ENCODE measurements around the gene STIL.
"Not testable (repeated sequence)": the region's sequence is repeated elsewhere in the genome, so short reads cannot be mapped to it uniquely, and the experiment has no call there.

Gene STIL

DNA sequence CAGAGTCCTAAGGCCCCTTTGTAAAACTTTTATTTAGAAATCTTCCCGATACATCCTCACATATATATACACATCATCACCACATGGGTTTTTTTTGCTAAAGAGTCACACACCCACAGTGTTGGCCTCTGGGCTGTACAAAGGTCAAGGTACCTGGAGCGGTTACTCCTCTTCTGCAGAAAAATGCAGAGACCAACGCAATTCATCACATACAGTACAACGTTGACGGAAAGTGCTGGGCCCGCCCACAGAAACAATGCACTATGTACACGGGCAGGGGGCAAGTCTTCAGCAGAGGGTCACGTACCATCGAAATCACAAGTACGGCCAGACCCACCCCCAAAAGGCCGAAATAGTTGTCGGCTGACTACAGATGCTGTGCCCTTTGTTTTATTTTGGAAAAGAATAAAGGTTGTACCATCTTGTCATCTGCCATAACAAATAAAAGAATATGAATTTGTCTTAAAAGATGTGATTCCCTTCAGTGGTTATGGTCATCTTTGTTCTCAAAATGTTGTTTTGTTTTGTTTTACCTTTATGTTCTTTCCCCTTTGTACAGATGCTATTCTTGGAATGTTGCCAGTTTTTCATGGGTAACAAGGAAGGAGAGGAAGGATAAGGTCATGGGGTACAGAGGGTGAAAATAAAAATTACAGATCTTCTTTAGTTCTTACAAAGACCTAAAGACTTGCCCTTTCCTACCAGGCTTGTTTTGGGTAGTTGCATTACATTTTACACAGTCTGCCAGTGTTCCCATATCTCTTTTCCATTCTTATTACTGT is 97.5 kb downstream of the STIL start:
- FAIRE-seq = no peak

DNA sequence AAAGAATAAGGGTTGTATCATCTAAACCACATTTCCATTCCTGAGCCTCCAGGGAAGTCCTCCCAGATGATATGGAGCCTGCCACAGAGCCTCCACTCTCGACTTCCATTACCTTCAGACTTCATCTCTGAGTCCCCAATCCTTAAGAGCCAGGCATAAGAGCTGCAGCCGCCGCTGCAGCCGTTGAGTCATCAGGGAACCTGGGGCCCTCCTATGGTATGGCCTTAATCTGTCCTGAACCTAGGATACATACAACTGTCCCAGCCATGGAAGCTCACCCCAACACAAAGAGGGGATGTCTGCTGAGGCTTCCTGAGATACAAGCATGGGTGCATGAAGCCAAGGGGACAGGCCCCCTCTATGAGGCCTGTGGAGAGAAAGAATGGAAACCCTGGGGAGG is 98.2 kb downstream of the STIL start:
- FAIRE-seq = no peak

DNA sequence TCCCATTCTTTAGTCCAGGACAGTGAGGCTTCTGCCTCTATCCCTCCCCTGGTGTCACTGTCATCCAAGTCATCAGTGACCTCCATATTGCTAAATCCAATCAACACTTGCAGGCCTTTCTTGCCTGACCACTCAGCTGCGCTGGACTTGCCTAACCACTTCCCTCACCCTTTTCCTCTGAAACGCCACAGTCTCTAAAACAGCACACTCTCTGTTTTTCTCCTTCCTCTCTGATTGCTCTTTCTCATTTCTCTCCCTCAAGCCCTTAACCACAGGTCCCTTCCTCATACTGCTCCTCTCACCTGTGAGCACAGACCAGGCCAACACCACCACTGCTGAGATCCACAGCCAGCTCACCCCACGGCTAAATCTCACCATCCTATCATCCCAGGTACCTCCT is 99.4 kb downstream of the STIL start:
- no peak for FAIRE-seq

DNA sequence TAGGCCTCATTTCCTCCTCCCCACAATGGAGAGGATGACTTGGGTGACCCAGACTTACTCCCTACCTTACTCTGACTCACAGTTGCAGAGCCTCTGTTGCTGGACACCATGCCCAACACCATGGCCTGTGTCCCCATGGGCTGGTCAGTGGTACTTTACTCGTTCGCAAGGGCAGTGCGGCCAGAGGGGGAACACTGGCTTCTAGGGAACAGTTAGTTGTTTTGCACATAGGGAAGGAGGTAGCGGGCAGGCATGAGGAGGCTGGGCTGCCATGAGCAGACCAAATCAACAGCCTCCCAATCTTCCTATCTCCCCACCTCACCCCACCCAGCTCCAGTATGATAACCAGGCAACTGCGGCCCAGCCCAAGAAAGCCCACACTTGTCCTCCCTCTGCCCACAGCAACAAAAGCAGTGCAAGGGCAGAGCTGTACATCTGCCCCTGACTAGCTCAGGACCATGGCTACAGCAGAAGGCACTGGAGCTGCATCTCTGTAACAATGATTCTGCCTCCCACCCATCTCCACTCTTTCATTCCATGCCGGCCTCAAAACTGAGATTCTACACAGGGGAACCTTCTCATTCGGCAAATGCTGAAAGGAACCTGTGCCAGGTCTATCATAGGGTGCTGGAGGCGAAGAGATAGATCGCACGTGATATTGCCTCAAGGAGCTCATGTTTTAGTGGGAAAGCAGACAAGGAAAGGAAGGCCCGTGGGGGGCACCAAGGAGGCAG is 100.5 kb downstream of the STIL start:
- no peak for FAIRE-seq

DNA sequence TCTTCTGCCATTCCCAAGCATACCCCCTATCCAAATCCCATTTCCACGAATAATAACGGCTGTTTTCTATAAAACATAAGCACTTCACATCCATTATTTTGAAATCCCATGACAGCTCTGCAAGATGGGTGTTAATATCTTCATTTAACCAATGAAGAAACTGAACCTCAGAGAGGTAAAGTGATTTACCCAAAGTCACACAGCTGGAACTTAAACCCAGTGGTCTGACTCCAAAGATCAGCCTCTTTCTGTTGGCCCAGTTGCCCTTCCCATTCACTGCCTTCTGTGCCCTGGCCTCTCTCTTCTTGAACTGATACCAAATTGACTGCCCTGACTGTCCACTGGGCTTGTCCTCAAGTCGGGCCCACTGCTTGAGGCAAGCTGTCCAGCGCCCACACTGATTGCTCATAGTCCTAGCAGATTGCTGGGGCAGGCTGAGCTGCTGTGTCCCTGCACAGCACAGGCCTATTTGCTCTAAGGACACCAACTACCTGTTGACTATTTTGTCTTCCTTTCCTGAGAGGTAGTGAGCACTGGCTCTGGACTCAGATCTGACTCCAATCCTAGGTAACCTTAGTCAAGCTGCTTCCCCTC is 101.2 kb downstream of the STIL start:
- FAIRE-seq = no peak

DNA sequence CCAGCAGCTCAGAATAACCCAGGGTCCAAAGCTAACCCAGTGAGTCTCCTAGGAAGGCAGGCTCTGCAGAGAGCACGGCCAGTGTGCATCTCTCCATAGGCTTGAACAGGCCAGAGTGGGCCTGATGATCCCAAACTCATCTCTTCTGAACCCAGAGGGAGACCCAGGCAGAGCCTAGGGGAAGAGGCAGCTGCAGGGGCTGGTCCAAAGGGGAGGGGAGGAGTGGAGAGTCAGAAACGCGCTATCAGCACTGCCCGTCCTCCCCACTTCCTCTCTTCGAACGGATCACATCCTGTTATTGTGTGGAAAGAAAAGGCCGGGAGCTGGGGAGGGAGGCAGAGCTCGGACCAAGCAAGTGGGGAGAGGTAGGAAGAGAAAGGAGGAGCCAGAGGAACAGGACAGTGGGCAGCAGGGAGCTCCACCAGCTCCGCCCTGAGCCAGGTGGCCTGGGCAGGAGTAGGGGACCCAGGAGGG is 102.1 kb downstream of the STIL start:
- no peak for FAIRE-seq

DNA sequence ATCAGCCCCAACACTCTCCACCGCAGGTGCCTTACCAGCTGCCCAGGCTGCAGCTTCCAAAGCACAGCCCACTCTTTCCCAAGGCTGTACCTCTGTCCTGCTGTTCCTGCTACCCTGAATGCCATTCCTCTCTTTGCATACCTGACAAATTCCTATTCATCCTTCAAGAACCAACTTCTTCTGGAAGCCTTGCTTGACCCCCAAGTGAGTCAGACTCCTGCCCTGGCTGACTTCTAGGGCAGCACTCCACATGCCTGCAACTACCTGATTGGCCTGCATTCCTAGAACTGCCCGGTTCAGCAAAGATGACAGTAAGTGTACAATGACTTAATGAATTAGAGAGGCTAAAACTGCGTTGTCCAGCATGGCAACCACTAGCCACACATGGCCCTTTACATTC is 103.3 kb downstream of the STIL start:
- FAIRE-seq = no peak

DNA sequence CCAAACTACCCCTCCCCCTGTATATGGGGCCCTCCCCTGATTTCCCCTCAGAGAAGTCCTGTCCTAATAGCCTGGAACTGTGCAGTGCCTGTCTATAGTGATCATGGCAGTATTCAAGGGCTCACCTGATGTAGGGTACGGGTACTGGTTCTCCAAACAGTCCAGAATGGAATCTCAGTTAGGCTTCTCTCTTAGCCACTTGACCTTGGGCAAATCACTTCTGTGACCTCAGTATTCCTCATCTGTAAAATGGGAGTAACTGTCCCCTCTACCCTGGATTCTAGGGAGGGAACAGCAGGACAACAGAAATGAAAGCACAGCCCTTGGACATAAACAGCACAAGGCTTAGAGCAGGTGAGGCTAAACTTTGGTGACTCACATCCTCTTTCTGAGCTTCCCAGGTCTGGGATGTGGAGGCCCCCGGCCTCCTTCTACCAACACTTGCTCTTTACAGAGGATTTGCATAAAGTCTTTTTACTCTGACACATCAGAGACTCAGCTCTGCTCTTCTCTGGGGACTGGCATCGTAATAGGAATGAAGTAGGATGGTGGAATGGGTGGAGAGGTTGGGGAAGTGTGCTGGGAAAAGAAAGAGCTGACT is 104.1 kb downstream of the STIL start:
- FAIRE-seq = no peak

DNA sequence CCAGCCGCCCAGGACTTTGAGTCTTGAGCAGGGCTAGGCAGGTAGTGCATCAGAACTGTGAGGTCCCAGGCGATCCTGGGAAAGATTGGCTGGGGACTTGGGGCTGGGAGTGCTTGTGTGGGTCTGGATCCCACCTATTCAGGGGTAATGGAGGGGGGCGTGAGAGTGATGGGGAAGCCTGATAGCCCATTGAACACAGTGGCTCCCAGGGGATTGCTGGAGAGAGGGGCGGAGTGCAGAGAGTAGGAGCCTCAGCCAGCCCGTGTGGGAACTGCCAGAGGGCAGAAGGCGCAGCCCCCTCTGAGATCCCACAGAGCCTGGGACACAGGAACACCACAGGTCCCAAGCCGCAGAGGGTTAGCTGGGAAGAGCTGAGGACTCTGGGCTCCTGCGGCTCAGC is 104.9 kb downstream of the STIL start:
- no peak for FAIRE-seq

DNA sequence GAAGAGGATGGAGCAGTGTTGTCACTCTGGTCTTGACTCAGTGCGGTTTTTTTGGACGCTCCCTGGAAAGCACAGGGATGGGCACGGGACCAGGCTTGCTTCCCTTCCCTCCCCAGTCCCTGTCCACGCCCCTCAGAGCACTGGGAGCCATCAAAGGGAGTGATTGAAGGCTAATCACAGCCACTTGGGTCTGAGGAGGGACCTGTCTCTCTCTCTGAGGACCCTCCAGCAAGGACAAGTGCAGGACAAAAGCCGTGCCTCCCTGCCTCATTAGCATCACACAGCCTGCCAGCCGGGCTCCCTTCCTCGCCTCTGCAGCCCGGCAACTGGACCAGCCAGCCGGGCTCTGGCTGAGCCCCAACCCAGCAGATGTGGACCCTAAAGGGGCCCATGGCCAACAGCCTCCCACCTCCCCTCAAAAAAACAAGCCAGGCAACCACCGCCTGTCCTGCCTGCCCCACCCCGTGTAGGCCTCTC is 105.5 kb downstream of the STIL start:
- no peak for FAIRE-seq

DNA sequence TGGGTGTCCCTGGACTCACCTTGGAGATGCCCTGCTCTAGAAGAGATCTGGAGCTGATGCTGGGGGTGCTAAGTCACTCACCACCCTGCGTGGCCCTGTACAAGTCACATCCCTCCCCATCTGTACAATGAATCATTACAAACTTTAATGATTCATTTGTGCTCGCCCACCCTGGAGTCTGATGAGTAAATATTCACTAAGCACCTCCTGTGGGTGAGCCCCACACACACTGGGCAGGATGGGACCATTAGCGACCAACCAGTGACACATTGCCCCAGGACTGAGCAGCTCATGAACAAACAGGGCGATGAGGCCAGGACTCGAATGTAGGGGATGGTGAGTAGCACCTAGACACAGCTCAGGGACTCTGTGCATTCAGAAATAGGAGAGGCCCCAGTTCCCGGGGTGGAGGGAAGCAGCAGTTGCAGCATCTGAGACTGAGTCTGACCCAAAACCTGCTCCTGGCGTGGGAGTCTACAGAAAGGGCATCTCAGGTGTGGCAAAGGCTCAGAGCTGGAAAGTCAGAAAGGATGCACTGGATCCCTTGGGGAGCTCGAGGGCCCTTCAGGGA is 106.1 kb downstream of the STIL start:
- no peak for FAIRE-seq

DNA sequence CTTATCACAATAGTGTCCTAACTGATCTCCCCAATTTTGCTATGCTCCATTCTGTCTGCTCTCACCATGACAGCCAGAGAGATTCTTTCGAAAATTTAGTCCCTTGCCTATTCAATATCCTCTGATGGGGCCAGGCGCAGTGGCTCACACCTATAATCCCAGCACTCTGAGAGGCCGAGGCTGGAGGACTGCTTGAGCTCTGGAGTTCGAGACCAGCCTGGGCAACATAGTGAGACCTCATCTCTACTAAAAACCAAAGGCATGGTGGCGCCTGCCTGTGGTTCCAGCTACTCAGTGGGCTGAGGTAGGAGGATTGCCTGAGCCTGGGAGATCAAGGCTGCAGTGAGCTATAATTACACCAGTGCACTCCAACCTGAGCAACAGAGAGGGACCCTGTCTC is 108.0 kb downstream of the STIL start:
- no peak for FAIRE-seq

DNA sequence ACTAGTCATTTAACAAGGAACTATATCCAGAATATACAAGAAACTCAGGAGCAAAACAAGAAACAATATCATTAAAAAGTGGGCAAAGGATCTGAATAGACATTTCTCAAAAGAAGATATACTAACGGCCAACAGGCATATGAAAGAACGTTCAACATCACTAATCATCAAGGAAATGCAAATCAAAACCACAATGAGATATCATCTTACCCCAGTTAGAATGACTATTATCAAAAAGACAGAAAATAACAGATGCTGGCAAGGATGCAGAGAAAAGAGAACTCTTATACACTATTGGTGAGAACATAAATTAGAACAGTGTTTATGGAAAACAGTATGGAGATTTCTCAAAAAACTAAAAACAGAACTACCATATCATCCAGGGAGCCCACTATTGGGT is 110.4 kb downstream of the STIL start:
- not testable (repeated sequence) for FAIRE-seq

DNA sequence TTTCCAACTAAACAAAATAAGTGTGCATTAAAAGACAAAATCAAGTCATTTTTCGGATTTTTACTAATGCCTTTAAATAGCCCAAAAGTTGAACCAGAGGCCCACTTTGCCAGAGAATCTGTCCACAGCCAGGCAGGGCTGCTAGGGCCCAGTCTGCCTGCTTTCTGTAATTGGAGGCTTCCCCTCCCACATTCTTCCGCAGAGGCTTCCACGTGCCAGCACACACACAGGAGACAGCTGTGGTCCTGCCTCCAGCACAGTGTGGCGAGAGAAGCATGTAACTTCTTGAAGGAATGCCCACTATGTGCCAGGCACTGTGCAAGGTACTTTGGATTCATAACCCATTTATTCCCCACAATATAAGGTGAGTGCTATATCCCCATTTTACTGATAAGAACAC is 112.8 kb downstream of the STIL start:
- FAIRE-seq = no peak
